ENCODE data around the gene PTOV1.
"Not testable (repeated sequence)": the region's sequence is repeated elsewhere in the genome, so short reads cannot be mapped to it uniquely, and the experiment has no call there.

PTOV1 gene

DNA sequence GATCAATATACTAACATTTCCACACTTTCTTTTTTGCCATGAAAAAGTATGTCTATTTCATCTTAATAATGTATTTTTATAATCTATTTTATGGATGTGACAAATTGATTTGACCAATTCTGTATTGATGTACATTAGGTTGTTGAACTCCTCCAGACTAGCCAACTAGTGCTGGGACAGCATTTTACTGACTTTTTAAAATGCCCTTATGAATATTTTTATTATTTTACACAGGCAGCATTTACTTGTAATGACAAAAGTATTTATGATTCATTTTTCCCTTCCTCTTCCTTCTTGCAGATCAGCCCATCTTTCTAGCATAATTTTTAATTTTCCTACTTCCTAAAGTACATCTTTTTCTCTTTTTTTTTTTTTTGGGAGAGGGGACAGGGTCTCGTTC lies 36.9 kb upstream of the PTOV1 start:
- Mint-ChIP-seq H3K27ac (peak overlapping the region; percentile 99), H3K9me3 (no peaks in the 10 kb centered on the region), H3K4me1 (peaks cover 46% of the 10 kb centered on the region), H3K27me3 (ENCODE audit: low read depth, poor library complexity) (peaks cover 7% of the 10 kb centered on the region), H3K4me3 (peak overlapping the region; percentile 95), H3K36me3 (ENCODE audit: low read depth) (no peaks in the 10 kb centered on the region)
- no peak for DNase-seq
- TF ChIP-seq, protein P1, sequence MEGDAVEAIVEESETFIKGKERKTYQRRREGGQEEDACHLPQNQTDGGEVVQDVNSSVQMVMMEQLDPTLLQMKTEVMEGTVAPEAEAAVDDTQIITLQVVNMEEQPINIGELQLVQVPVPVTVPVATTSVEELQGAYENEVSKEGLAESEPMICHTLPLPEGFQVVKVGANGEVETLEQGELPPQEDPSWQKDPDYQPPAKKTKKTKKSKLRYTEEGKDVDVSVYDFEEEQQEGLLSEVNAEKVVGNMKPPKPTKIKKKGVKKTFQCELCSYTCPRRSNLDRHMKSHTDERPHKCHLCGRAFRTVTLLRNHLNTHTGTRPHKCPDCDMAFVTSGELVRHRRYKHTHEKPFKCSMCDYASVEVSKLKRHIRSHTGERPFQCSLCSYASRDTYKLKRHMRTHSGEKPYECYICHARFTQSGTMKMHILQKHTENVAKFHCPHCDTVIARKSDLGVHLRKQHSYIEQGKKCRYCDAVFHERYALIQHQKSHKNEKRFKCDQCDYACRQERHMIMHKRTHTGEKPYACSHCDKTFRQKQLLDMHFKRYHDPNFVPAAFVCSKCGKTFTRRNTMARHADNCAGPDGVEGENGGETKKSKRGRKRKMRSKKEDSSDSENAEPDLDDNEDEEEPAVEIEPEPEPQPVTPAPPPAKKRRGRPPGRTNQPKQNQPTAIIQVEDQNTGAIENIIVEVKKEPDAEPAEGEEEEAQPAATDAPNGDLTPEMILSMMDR (IDR thresholded peaks at IDR 0.05) = no peak

DNA sequence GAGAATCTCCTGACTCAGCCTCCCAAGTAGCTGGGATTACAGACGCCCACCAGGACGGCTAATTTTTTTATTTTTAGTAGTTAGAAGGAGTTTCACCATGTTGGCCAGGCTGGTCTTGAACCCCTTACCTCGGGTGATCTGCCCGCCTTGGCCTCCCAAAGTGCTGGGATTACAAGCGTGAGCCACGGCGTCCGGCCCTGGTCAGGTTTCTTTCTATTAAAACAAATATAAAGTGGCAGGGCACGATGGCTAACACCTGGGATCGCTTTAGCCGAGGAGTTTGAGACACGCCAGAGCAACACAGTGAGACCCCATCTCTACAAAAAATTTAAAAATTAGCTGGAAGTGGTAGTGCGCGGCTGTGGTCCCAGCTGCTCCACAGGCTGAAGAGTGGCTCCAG lies 34.4 kb upstream of the PTOV1 start:
- no peaks in the 10 kb centered on the region for H3K9me3 Mint-ChIP-seq
- H3K4me1 Mint-ChIP-seq = peaks cover 57% of the 10 kb centered on the region
- peak overlapping the region; percentile 42 for H3K27ac Mint-ChIP-seq
- no peak for DNase-seq
- TF ChIP-seq, protein P1 (IDR thresholded peaks at IDR 0.05) = no peak
- no peaks in the 10 kb centered on the region for H3K27me3 Mint-ChIP-seq (ENCODE audit: low read depth, poor library complexity)
- peaks cover 7% of the 10 kb centered on the region for H3K36me3 Mint-ChIP-seq (ENCODE audit: low read depth)
- peak overlapping the region; percentile 50 for H3K4me3 Mint-ChIP-seq

DNA sequence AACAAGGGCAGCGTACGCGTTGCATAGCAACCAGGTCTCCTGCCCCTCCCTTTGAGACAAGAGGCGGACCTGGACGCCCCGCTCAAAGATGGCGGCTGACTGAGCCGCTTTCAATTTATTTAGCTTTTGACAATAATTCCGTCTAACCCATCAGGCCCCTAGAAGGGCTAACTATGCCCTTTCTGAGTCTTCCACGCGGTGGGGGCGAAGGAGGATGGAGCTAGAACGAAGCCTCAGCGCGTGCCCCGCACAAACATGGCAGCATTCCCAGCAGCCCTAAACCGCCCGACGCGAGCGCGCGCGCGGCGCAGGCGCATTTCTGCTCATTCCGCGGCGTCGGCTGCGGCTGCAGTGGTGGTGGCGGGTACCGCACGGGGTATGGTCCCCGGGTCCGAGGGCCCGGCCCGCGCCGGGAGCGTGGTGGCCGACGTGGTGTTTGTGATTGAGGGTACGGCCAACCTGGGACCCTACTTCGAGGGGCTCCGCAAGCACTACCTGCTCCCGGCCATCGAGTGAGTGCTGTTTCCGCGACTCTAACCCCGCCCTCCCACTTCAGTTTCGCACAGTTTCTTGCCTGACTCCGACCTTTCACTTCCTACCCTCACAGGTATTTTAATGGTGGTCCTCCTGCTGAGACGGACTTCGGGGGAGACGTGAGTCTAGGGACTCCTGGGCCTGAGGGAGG lies 32.9 kb upstream of the PTOV1 start, which contains the start of gene MED25:
MED25 (plus strand) TSS at position 326 of the 685 bp plus-strand sequence; CDS start at position 379, 53 bp downstream.
- Mint-ChIP-seq H3K27ac (peak within 1 kb of the TSS; percentile 100), H3K27me3 (ENCODE audit: low read depth, poor library complexity) (no peaks in the 10 kb centered on the region), H3K4me3 (peak within 1 kb of the TSS; percentile 99), H3K9me3 (no peaks in the 10 kb centered on the region), H3K36me3 (ENCODE audit: low read depth) (peaks cover 12% of the 10 kb centered on the region), H3K4me1 (peaks cover 44% of the 10 kb centered on the region)
- peak; percentile 88 for DNase-seq
- TF ChIP-seq, protein P1 (IDR thresholded peaks at IDR 0.05) = no peak

DNA sequence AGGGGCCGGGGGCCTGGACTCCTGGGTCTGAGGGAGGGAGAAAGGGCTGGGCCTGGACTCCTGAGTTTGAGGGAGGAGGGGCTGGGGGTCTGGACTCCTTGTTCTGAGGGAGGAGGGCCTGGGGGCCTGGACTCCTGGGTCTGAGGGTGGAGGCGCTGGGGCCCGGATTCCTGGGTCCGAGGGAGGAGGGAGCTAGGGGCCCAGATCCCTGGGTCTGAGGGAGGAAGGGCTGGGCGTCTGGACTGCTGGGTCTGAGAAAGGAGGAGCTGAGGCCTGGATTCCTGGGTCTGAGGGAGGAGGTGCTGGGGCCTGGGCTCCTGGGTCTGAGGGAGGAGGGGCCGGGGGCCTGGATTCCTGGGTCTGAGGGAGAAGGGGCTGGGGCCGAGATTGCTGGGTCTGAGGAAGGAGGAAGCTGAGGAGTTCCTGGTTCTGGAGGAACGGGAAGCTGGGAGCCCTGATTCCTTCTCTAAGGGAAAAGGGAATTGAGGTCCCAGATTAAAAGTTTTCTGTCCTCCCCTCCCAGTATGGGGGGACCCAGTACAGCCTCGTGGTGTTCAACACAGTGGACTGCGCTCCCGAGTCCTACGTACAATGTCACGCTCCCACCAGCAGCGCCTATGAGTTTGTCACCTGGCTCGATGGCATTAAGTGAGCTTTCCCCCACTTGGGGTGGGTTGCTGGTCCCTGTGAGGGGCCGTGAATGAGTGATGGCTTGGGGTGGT lies 32.1 kb upstream of the PTOV1 start:
- TF ChIP-seq, protein P1 (IDR thresholded peaks at IDR 0.05) = no peak
- no peaks in the 10 kb centered on the region for H3K9me3 Mint-ChIP-seq
- H3K36me3 Mint-ChIP-seq (ENCODE audit: low read depth) = peaks cover 19% of the 10 kb centered on the region
- no peaks in the 10 kb centered on the region for H3K27me3 Mint-ChIP-seq (ENCODE audit: low read depth, poor library complexity)
- peaks cover 45% of the 10 kb centered on the region for H3K4me1 Mint-ChIP-seq
- DNase-seq = no peak
- peak overlapping the region; percentile 99 for H3K4me3 Mint-ChIP-seq
- H3K27ac Mint-ChIP-seq = peak overlapping the region; percentile 87

DNA sequence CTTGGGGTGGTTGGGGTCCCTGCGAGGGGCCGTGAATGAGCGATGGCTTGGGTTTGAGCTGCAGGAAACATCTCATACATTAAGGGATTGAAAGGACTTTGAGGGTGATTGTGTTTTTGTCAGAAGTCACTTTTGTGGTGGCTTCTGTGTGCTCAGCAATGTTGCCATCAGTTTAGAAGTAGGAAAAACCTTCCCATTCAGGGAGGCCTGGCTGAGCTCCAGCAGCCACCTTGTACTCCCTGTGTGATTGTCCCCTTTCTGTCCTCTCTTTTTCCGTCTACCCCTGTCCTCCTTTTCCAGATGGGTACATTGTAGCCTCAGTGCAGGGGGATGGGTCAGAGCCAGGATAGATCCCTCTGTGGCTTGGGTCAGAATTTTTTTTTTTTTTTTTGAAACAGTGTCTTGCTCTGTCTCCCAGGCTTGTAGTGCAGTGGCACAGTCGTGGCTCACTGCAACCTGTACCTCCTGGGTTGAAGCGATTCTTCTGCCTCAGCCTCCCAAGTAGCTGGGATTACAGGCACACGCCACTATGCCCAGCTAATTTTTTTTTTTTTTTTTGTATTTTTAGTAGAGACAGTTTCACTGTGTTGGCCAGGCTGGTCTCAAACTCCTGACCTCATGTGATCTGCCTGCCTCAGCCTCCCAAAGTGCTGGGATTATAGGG lies 31.4 kb upstream of the PTOV1 start:
- H3K9me3 Mint-ChIP-seq; H3K27me3 Mint-ChIP-seq (ENCODE audit: low read depth, poor library complexity); DNase-seq: not testable (repeated sequence)
- Mint-ChIP-seq H3K4me1 (peaks cover 37% of the 10 kb centered on the region), H3K4me3 (peak overlapping the region; percentile 99), H3K36me3 (ENCODE audit: low read depth) (peaks cover 26% of the 10 kb centered on the region), H3K27ac (peak overlapping the region; percentile 29)

DNA sequence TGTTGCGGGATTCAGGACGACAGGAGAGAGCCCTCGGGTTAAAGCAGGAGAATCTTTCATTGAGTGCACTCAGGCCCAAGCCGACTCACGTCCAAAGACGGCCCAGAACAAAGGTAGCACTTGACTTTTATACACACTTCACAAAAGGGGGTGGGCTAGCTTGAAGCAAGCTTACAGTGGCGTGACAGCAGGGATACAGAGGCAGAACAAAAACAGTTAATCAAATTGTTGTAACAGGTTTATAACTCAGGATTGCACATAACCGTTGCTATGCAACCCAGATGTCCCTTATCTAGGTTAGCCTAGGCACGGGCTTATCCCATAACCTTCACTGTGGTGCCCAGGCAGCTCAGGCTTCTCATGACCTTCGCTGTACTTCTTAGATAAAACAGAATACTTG lies 30.8 kb upstream of the PTOV1 start:
- H3K4me3 Mint-ChIP-seq = peak overlapping the region; percentile 52
- no peaks in the 10 kb centered on the region for H3K27me3 Mint-ChIP-seq (ENCODE audit: low read depth, poor library complexity)
- peaks cover 35% of the 10 kb centered on the region for H3K4me1 Mint-ChIP-seq

More for the DNA sequence above, 30.8 kb upstream of the PTOV1 start:
- Mint-ChIP-seq H3K9me3 (no peaks in the 10 kb centered on the region), H3K36me3 (ENCODE audit: low read depth) (peaks cover 29% of the 10 kb centered on the region), H3K27ac (peak overlapping the region; percentile 45)
- DNase-seq = no peak
- TF ChIP-seq, protein P1 (IDR thresholded peaks at IDR 0.05) = no peak

Data from nephron progenitor cell (in vitro differentiated cells).